Parathyroid adenoma (tissue), 2 donors: Measurements from ENCODE around the gene CMYA5.

Experiments
- H2AFZ ChIP-seq: fragments of 300-600 bp; sonication (generic); one replicate; pipeline ENCODE4 v1.7.0; 2017; ENCODE audit warnings: antibody characterized with exemption, mild to moderate bottlenecking
- H3K27ac ChIP-seq: fragments of 300-600 bp; sonication (generic); one replicate; pipeline ENCODE4 v1.7.0; 2017
- H3K27me3 ChIP-seq: fragments of 300-600 bp; sonication (generic); one replicate; pipeline ENCODE4 v1.7.0; 2017; ENCODE audit warnings: low read length; ENCODE audit not compliant: control insufficient read depth, insufficient read depth
- H3K36me3 ChIP-seq: fragments of 300-600 bp; sonication (generic); one replicate; pipeline ENCODE4 v1.7.0; 2017; ENCODE audit warnings: low read length; ENCODE audit not compliant: control insufficient read depth, insufficient read depth
- H3K4me1 ChIP-seq: fragments of 300-600 bp; sonication (generic); one replicate; pipeline ENCODE4 v1.7.0; 2017; ENCODE audit warnings: control low read depth
- H3K4me2 ChIP-seq: fragments of 300-600 bp; sonication (generic); one replicate; pipeline ENCODE4 v1.7.0; 2017; ENCODE audit warnings: low read length
- H3K4me3 ChIP-seq: fragments of 300-600 bp; sonication (generic); one replicate; pipeline ENCODE4 v1.7.0; 2017; ENCODE audit warnings: low read depth, low read length
- H3K79me2 ChIP-seq: fragments of 300-600 bp; sonication (generic); one replicate; pipeline ENCODE4 v1.7.0; 2017; ENCODE audit warnings: control low read depth
- H3K9ac ChIP-seq: fragments of 300-600 bp; sonication (generic); one replicate; pipeline ENCODE4 v1.7.0; 2017; ENCODE audit warnings: mild to moderate bottlenecking
- H3K9me3 ChIP-seq: fragments of 300-600 bp; sonication (generic); one replicate; pipeline ENCODE4 v1.7.0; 2017; ENCODE audit warnings: low read length; ENCODE audit not compliant: control insufficient read depth
- CTCF ChIP-seq: fragments of 300-600 bp; sonication (generic); IDR thresholded peaks from one replicate; pipeline ENCODE4 v1.7.0; 2017; ENCODE audit warnings: antibody characterized with exemption, mild to moderate bottlenecking
- donor health status: primary hyperparathyroidism.

The CMYA5 gene

DNA sequence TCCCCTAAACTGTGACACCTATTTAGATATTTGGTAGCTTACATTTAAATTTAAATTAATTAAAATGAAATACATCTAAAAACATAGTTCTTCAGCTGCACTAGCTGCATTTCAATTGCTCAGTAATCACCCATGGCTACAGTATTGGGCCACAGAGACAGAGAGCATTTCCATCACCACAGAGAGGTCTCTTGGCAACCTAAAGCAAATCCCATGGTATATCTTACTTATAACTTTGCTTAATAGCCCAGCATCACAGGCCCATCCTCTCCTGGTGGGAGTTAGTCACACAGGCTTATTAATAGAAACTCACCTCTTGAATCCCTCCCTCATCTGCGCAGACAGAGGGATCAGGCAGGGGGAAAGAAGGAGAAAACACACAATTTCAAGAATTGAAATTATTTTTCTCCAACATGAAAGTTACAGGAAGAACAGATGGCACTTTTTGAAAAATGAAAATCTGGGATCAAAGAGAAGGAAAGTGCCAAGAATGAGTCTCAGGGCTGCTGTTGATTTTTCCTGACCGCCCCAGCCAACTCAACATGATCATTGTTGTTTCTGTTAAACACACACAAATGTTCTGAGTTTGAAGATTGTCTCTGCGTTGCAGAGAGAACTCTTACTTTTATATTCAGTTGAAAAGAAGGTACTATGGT, 144.6 kb downstream of the CMYA5 start:
- Histone ChIP-seq H3K9me3 (no peaks in the 10 kb centered on the region), H2AFZ (no peak overlapping the region), H3K36me3 (no peaks in the 10 kb centered on the region), H3K4me3 (no peak overlapping the region), H3K27ac (no peak overlapping the region), H3K4me1 (no peaks in the 10 kb centered on the region), H3K27me3 (no peaks in the 10 kb centered on the region), H3K9ac (no peak overlapping the region), H3K4me2 (no peak overlapping the region), H3K79me2 (no peaks in the 10 kb centered on the region)
- TF ChIP-seq CTCF, result no peak

GRCh38 chr5:79834754-79835714, 145.4 kb downstream of the CMYA5 start:
- H3K4me1 ChIP-seq, result no peaks in the 10 kb centered on the region
- H3K79me2 ChIP-seq, result no peaks in the 10 kb centered on the region
- no peak overlapping the region for H3K9ac ChIP-seq
- H3K27ac ChIP-seq, result no peak overlapping the region
- no peaks in the 10 kb centered on the region for H3K27me3 ChIP-seq
- H3K36me3 ChIP-seq, result no peaks in the 10 kb centered on the region
- TF ChIP-seq CTCF, result no peak
- no peaks in the 10 kb centered on the region for H3K9me3 ChIP-seq
- H3K4me2 ChIP-seq, result no peak overlapping the region
- H3K4me3 ChIP-seq, result no peak overlapping the region
- H2AFZ ChIP-seq, result no peak overlapping the region

- Histone ChIP-seq H3K9me3 (no peaks in the 10 kb centered on the region), H3K4me3 (no peak overlapping the region)
Observed at GRCh38 chr5:79837761-79838551, 148.3 kb downstream of the CMYA5 start.

More at GRCh38 chr5:79837761-79838551, 148.3 kb downstream of the CMYA5 start:
- no peak overlapping the region for H3K27ac ChIP-seq
- no peak overlapping the region for H2AFZ ChIP-seq
- H3K27me3 ChIP-seq, result no peaks in the 10 kb centered on the region
- H3K4me2 ChIP-seq, result no peak overlapping the region
- TF ChIP-seq CTCF, result no peak
- H3K79me2 ChIP-seq, result no peaks in the 10 kb centered on the region
- no peak overlapping the region for H3K9ac ChIP-seq
- H3K4me1 ChIP-seq, result no peaks in the 10 kb centered on the region
- no peaks in the 10 kb centered on the region for H3K36me3 ChIP-seq
